Liver (tissue), 9 donors: ENCODE measurements around the gene GCKR. TPM values are rescaled to one million over a fixed set of nuclear protein-coding genes. Genes with fewer than 3 reads are reported as not detected.

Experiments used
- DNase-seq: peaks from one replicate; pipeline ENCODE4 v3.0.0-alpha.2; 2017; ENCODE audit warnings: low spot score
- H3K27ac ChIP-seq, 2 donors: one replicate each; pipeline ENCODE4 v1.7.0; 2013; ENCODE audit warnings: inconsistent platforms in 2 of 2, low read length in 2 of 2, control low read depth in 1 of 2, low read depth in 1 of 2, mild to moderate bottlenecking in 1 of 2
- H3K27me3 ChIP-seq, 4 donors: one replicate each; pipeline versions ENCODE4 v1.6.1 to v1.7.0; 2013; ENCODE audit warnings: low read length in 3 of 4, inconsistent platforms in 1 of 4, mild to moderate bottlenecking in 1 of 4, moderate library complexity in 1 of 4; ENCODE audit not compliant: control insufficient read depth in 4 of 4, insufficient read depth in 4 of 4
- H3K36me3 ChIP-seq, 4 donors: one replicate each; pipeline versions ENCODE4 v1.6.1 to v1.7.0; 2013; ENCODE audit warnings: low read length in 3 of 4, mild to moderate bottlenecking in 3 of 4, low read depth in 1 of 4, moderate library complexity in 1 of 4; ENCODE audit not compliant: control insufficient read depth in 4 of 4, insufficient read depth in 3 of 4
- H3K4me1 ChIP-seq, 4 donors: one replicate each; pipeline versions ENCODE4 v1.6.1 to v1.7.0; 2013; ENCODE audit warnings: low read length in 3 of 4, mild to moderate bottlenecking in 3 of 4, moderate library complexity in 1 of 4; ENCODE audit not compliant: control insufficient read depth in 4 of 4, insufficient read depth in 4 of 4
- H3K4me3 ChIP-seq, 3 donors: one replicate each; pipeline versions ENCODE4 v1.6.1 to v1.7.0; 2013; ENCODE audit warnings: low read length in 3 of 3, control low read depth in 1 of 3, low read depth in 1 of 3, mild to moderate bottlenecking in 1 of 3
- H3K9ac ChIP-seq, 2 donors: one replicate each; pipeline ENCODE4 v1.7.0; 2013; ENCODE audit warnings: low read length in 2 of 2, mild to moderate bottlenecking in 2 of 2, moderate library complexity in 2 of 2, control low read depth in 1 of 2, low read depth in 1 of 2
- H3K9me3 ChIP-seq, 4 donors: one replicate each; pipeline versions ENCODE4 v1.6.1 to v1.7.0; 2013; ENCODE audit warnings: low read length in 3 of 4; ENCODE audit not compliant: control insufficient read depth in 4 of 4
- ATF3 ChIP-seq: IDR thresholded peaks from 2 replicates; pipeline ENCODE4 v1.6.1; 2016; ENCODE audit warnings: antibody characterized with exemption
- FOXA1 ChIP-seq: IDR thresholded peaks from 2 replicates; pipeline ENCODE4 v1.6.1; 2016; ENCODE audit warnings: antibody characterized with exemption
- HNF4A ChIP-seq, 2 donors: conservative IDR thresholded peaks; 2 replicates each; pipeline ENCODE4 v1.6.1; 2016; ENCODE audit warnings: antibody characterized with exemption in 2 of 2, mild to moderate bottlenecking in 2 of 2
- HNF4G ChIP-seq: IDR thresholded peaks from 2 replicates; pipeline ENCODE4 v1.6.1; 2016; ENCODE audit warnings: antibody characterized with exemption
- JUND ChIP-seq, 2 donors: IDR thresholded peaks; 2 replicates each; pipeline ENCODE4 v1.6.1; 2016; ENCODE audit warnings: antibody characterized with exemption in 2 of 2
- NR2F2 ChIP-seq: IDR thresholded peaks from 2 replicates; pipeline ENCODE4 v1.6.1; 2016; ENCODE audit warnings: antibody characterized with exemption
- RAD21 ChIP-seq, 2 donors: IDR thresholded peaks; 2 replicates each; pipeline ENCODE4 v1.6.1; 2016; ENCODE audit warnings: antibody characterized with exemption in 2 of 2, mild to moderate bottlenecking in 2 of 2
- REST ChIP-seq: IDR thresholded peaks from 2 replicates; pipeline ENCODE4 v1.6.1; 2016; ENCODE audit warnings: antibody characterized with exemption, mild to moderate bottlenecking
- RXRA ChIP-seq, 2 donors: IDR thresholded peaks; 2 replicates each; pipeline ENCODE4 v1.6.1; 2017 to 2018; ENCODE audit warnings: antibody characterized with exemption in 2 of 2, mild to moderate bottlenecking in 1 of 2
- SP1 ChIP-seq: IDR thresholded peaks from 2 replicates; pipeline ENCODE4 v1.6.1; 2018; ENCODE audit warnings: antibody characterized with exemption, mild to moderate bottlenecking
- TAF1 ChIP-seq: conservative IDR thresholded peaks from 2 replicates; pipeline ENCODE4 v1.6.1; 2016; ENCODE audit warnings: antibody characterized with exemption, mild to moderate bottlenecking
- ZBTB33 ChIP-seq: IDR thresholded peaks from 2 replicates; pipeline ENCODE4 v1.6.1; 2016; ENCODE audit warnings: antibody characterized with exemption
- WGBS: extraction: QIAGEN DNeasy Blood & Tissue Kit; methylation state at CpG from one replicate; pipeline ENCODE4 v1.1.7; 2013; 5-methylcytosine and 5-hydroxymethylcytosine counted together
- polyA plus RNA-seq, 2 donors: library from polyadenylated mRNA; stranded (reverse) in 1 of 2; unstranded in 1 of 2; fragments of 200-250 nt in 1 of 2; fragments of >200 nt in 1 of 2; fragmentation: Nextera tagmentation in 1 of 2; extraction: Ambion mirVana in 1 of 2; gene quantifications; one replicate each; pipeline versions ENCODE4 v1.2.1 to v1.2.3, GENCODE V29; 2013 to 2015
- total RNA-seq, 2 donors: library from RNA; depleted of rRNA; stranded (reverse); fragments of >200 nt; gene quantifications; one replicate each; pipeline ENCODE4 v1.2.3, GENCODE V29; 2014
- donor health status: healthy.
- donor health status: healthy.
- donor health status: healthy.
- donor health status: healthy.
- donor health status: healthy.

The GCKR gene
- total and polyA plus RNA-seq, 4 donors = 9.6 to 173 (median 79.4) TPM

- no peak overlapping the region for H3K9ac ChIP-seq
- TF ChIP-seq RXRA (IDR thresholded peaks at IDR 0.05) (no peak), ZBTB33 (no peak), JUND (IDR thresholded peaks at IDR 0.05) (no peak), NR2F2 (no peak)
- no peak for DNase-seq
Measured at GRCh38 chr2:27518782-27519113, 22.1 kb downstream of the GCKR start.

GRCh38 chr2:27520316-27520715, 23.7 kb downstream of the GCKR start:
- TF ChIP-seq REST (peak; percentile 38), HNF4G (peak; percentile 65), RXRA (IDR thresholded peaks at IDR 0.05) (peak; percentile 48 to 67), HNF4A (conservative IDR thresholded peaks at IDR 0.05) (peak; percentile 83 to 87), ATF3 (no peak), ZBTB33 (no peak), TAF1 (no peak), RAD21 (IDR thresholded peaks at IDR 0.05) (peak; percentile 22 to 45), FOXA1 (no peak), SP1 (peak; percentile 70)
- WGBS = 43% methylated on average over 2 of the region's 2 CpGs
- Histone ChIP-seq H3K27ac (no peak overlapping the region), H3K4me3 (no peak overlapping the region), H3K27me3 (no peaks in the 10 kb centered on the region), H3K36me3 (peaks cover 3 to 48% (median 32%) of the 10 kb centered on the region in 4 donors), H3K9ac (no peak overlapping the region), H3K4me1 (peaks cover 0 to 10% (median 9%) of the 10 kb centered on the region in 4 donors), H3K9me3 (no peaks in the 10 kb centered on the region)
- no peak for DNase-seq

More at GRCh38 chr2:27518782-27519113, 22.1 kb downstream of the GCKR start:
- no peak overlapping the region for H3K27ac ChIP-seq
- H3K36me3 ChIP-seq = peaks cover 2 to 34% (median 20%) of the 10 kb centered on the region in 4 donors
- H3K27me3 ChIP-seq = no peaks in the 10 kb centered on the region
- H3K9me3 ChIP-seq = no peaks in the 10 kb centered on the region
- no peak overlapping the region for H3K4me3 ChIP-seq
- 89% methylated on average over 4 of the region's 4 CpGs for WGBS
- peaks cover 0 to 10% (median 9%) of the 10 kb centered on the region in 4 donors for H3K4me1 ChIP-seq
